ENCODE data around the gene NYAP1.
"Not testable (repeated sequence)": the region's sequence is repeated elsewhere in the genome, so short reads cannot be mapped to it uniquely, and the experiment has no call there.

NYAP1 gene

GRCh38 chr7:100538654-100539435 is 55.1 kb downstream of the NYAP1 start, which contains the start of gene AGFG2:
AGFG2 (plus strand) TSS chr7:100539203; CDS start chr7:100539347, 144 bp downstream.
- no peak within 1 kb of the TSS for H2BK120ac ChIP-seq (ENCODE audit: low read depth, low read length)
- peak within 1 kb of the TSS; percentile 82 for H2BK15ac ChIP-seq (ENCODE audit: low read depth, poor library complexity, severe bottlenecking)
- peak within 1 kb of the TSS; percentile 100 for H3K4me2 ChIP-seq (ENCODE audit: low read length, poor library complexity, severe bottlenecking)
- peaks cover 10% of the 10 kb centered on the region for H3K4me1 ChIP-seq (ENCODE audit: control insufficient read depth, insufficient read depth, low read depth, low read length)
- WGBS, result under 1% methylated on average over 51 of the region's 60 CpGs
- H2BK12ac ChIP-seq (ENCODE audit: low read length in 2 of 2), result peak within 1 kb of the TSS in 1 of 2 experiments; percentile 21
- no peak within 1 kb of the TSS for H2BK5ac ChIP-seq (ENCODE audit: low read depth, low read length, poor library complexity, severe bottlenecking)
- no peaks in the 10 kb centered on the region for H3K27me3 ChIP-seq (ENCODE audit: control insufficient read depth in 1 of 2, insufficient read depth in 1 of 2, low read length in 2 of 2)
- H2AFZ ChIP-seq (ENCODE audit: low read depth, low read length), result peak within 1 kb of the TSS; percentile 90
- H3K36me3 ChIP-seq (ENCODE audit: control insufficient read depth in 1 of 2, insufficient read depth in 2 of 2, low read depth in 1 of 2, low read length in 2 of 2), result no peaks in the 10 kb centered on the region
- H3K9me3 ChIP-seq (ENCODE audit: control insufficient read depth, low read length), result no peaks in the 10 kb centered on the region
- H4K8ac ChIP-seq (ENCODE audit: low read length), result peak within 1 kb of the TSS; percentile 4
- H3K4ac ChIP-seq (ENCODE audit: low read depth in 1 of 2, low read length in 2 of 2), result peak within 1 kb of the TSS; percentile 45 to 81
- H3K9ac ChIP-seq (ENCODE audit: low read length), result peak within 1 kb of the TSS; percentile 81
- peak within 1 kb of the TSS in 1 of 2 experiments; percentile 89 for H3K23ac ChIP-seq (ENCODE audit: low read length in 2 of 2)
- peak within 1 kb of the TSS in 1 of 2 experiments; percentile 55 for H3K14ac ChIP-seq (ENCODE audit: low read length in 2 of 2)
- H3K27ac ChIP-seq (ENCODE audit: low read length, poor library complexity, severe bottlenecking), result no peak within 1 kb of the TSS
- H2AK5ac ChIP-seq (ENCODE audit: low read length, severe bottlenecking), result no peak within 1 kb of the TSS
- peak within 1 kb of the TSS; percentile 33 to 89 for H3K18ac ChIP-seq (ENCODE audit: low read depth in 1 of 2, low read length in 2 of 2)
- peak; percentile 100 for DNase-seq
- H3K79me1 ChIP-seq (replicated peaks; ENCODE audit: low read length, poor library complexity, severe bottlenecking), result peaks cover 21% of the 10 kb centered on the region
- no peak within 1 kb of the TSS for H4K91ac ChIP-seq (ENCODE audit: low read length)
- peak within 1 kb of the TSS; percentile 75 to 89 for H3K4me3 ChIP-seq (ENCODE audit: insufficient read depth in 1 of 2, low read depth in 1 of 2, low read length in 2 of 2)

DNA sequence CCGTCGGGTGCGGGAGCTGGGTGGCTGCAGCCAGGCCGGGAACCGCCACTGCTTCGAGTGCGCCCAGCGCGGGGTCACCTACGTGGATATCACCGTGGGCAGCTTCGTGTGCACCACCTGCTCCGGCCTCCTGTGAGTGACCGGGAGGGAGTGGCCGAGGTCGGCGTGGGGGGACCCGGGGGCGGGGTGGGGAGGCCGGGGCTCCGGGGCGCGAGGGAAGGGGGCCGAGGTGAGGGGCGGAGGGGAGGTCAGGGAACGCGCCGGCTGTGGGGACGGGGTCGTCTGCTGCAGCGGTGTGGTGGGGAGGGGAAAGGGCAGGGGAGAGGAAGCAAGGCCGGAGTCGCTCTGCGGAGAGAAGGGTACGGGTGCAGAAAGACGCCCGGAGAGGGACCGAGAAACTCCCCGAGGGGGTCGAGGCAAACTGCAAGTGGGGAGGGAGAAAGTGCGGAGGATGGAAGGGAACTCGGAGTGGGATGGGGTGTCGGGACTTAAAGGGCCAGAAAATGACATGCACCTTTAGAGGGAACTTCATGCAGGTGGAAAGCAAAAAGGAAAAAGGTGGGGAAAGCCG is 55.8 kb downstream of the NYAP1 start:
- H3K27me3 ChIP-seq (ENCODE audit: control insufficient read depth in 1 of 2, insufficient read depth in 1 of 2, low read length in 2 of 2), result no peaks in the 10 kb centered on the region
- H3K79me1 ChIP-seq (replicated peaks; ENCODE audit: low read length, poor library complexity, severe bottlenecking), result peaks cover 25% of the 10 kb centered on the region
- H3K14ac ChIP-seq (ENCODE audit: low read length in 2 of 2), result peak overlapping the region in 1 of 2 experiments; percentile 55
- H3K4me3 ChIP-seq (ENCODE audit: insufficient read depth in 1 of 2, low read depth in 1 of 2, low read length in 2 of 2), result peak overlapping the region; percentile 75 to 89
- H3K9me3 ChIP-seq (ENCODE audit: control insufficient read depth, low read length), result no peaks in the 10 kb centered on the region
- peak overlapping the region; percentile 4 for H4K8ac ChIP-seq (ENCODE audit: low read length)
- no peak for DNase-seq
- 2% methylated on average over 39 of the region's 44 CpGs for WGBS
- H3K4me1 ChIP-seq (ENCODE audit: control insufficient read depth, insufficient read depth, low read depth, low read length), result peaks cover 10% of the 10 kb centered on the region
- no peak overlapping the region for H3K27ac ChIP-seq (ENCODE audit: low read length, poor library complexity, severe bottlenecking)
- H3K4ac ChIP-seq (ENCODE audit: low read depth in 1 of 2, low read length in 2 of 2), result peak overlapping the region; percentile 45 to 81
- peak overlapping the region; percentile 33 to 89 for H3K18ac ChIP-seq (ENCODE audit: low read depth in 1 of 2, low read length in 2 of 2)
- H2AK5ac ChIP-seq (ENCODE audit: low read length, severe bottlenecking), result no peak overlapping the region
- H2BK15ac ChIP-seq (ENCODE audit: low read depth, poor library complexity, severe bottlenecking), result peak overlapping the region; percentile 82
- H4K91ac ChIP-seq (ENCODE audit: low read length), result no peak overlapping the region
- no peaks in the 10 kb centered on the region for H3K36me3 ChIP-seq (ENCODE audit: control insufficient read depth in 1 of 2, insufficient read depth in 2 of 2, low read depth in 1 of 2, low read length in 2 of 2)
- H2BK5ac ChIP-seq (ENCODE audit: low read depth, low read length, poor library complexity, severe bottlenecking), result no peak overlapping the region
- H3K23ac ChIP-seq (ENCODE audit: low read length in 2 of 2), result peak overlapping the region in 1 of 2 experiments; percentile 89
- peak overlapping the region; percentile 100 for H3K4me2 ChIP-seq (ENCODE audit: low read length, poor library complexity, severe bottlenecking)
- H3K9ac ChIP-seq (ENCODE audit: low read length), result peak overlapping the region; percentile 81
- H2BK12ac ChIP-seq (ENCODE audit: low read length in 2 of 2), result no peak overlapping the region
- peak overlapping the region; percentile 90 for H2AFZ ChIP-seq (ENCODE audit: low read depth, low read length)
- no peak overlapping the region for H2BK120ac ChIP-seq (ENCODE audit: low read depth, low read length)

DNA sequence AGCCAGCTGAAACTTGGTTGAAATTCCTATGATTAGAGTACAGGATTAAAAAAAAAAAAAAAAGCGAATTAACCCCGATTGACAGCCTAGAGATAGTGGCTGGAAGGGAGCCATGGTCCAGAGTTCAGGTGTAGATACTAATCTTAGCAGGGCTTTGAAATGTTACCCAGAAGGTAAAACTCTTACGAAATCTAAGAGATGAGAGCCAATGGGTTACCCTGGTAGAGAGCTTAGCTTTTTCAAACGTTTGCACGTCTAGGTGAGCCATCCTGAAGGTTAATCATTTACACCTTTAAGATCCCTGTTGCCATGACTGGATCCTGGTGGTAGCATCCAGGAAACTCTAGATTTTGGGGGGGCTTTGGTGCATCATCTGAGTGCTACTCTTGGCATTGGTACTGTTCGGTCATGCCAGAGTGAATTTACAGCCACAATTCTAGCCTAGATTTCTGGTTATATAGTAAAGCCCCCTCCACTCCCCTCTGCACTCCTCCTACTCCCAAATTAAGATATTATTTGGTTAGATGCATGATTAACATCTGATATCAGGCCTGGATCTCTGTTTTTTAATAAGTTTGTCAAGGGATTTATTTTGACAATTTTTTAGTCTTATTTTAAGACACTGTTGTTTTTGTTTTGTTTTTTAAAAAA is 56.5 kb downstream of the NYAP1 start:
- Histone ChIP-seq H4K8ac (ENCODE audit: low read length) (no peak overlapping the region), H2BK12ac (ENCODE audit: low read length in 2 of 2) (no peak overlapping the region), H3K14ac (ENCODE audit: low read length in 2 of 2) (no peak overlapping the region), H3K27ac (ENCODE audit: low read length, poor library complexity, severe bottlenecking) (no peak overlapping the region), H3K18ac (ENCODE audit: low read depth in 1 of 2, low read length in 2 of 2) (no peak overlapping the region), H3K9me3 (ENCODE audit: control insufficient read depth, low read length) (no peaks in the 10 kb centered on the region), H3K9ac (ENCODE audit: low read length) (peak overlapping the region; percentile 81), H3K23ac (ENCODE audit: low read length in 2 of 2) (no peak overlapping the region), H2AK5ac (ENCODE audit: low read length, severe bottlenecking) (no peak overlapping the region), H2BK15ac (ENCODE audit: low read depth, poor library complexity, severe bottlenecking) (no peak overlapping the region), H2BK120ac (ENCODE audit: low read depth, low read length) (no peak overlapping the region), H2BK5ac (ENCODE audit: low read depth, low read length, poor library complexity, severe bottlenecking) (no peak overlapping the region), H2AFZ (ENCODE audit: low read depth, low read length) (no peak overlapping the region), H4K91ac (ENCODE audit: low read length) (no peak overlapping the region), H3K36me3 (ENCODE audit: control insufficient read depth in 1 of 2, insufficient read depth in 2 of 2, low read depth in 1 of 2, low read length in 2 of 2) (no peaks in the 10 kb centered on the region), H3K4me1 (ENCODE audit: control insufficient read depth, insufficient read depth, low read depth, low read length) (peaks cover 10% of the 10 kb centered on the region), H3K4me3 (ENCODE audit: insufficient read depth in 1 of 2, low read depth in 1 of 2, low read length in 2 of 2) (peak overlapping the region; percentile 75 to 89), H3K4me2 (ENCODE audit: low read length, poor library complexity, severe bottlenecking) (peak overlapping the region; percentile 100), H3K4ac (ENCODE audit: low read depth in 1 of 2, low read length in 2 of 2) (no peak overlapping the region), H3K27me3 (ENCODE audit: control insufficient read depth in 1 of 2, insufficient read depth in 1 of 2, low read length in 2 of 2) (no peaks in the 10 kb centered on the region), H3K79me1 (replicated peaks; ENCODE audit: low read length, poor library complexity, severe bottlenecking) (peaks cover 26% of the 10 kb centered on the region)
- DNase-seq, result no peak
- 48% methylated on average over 5 of the region's 6 CpGs for whole genome bisulfite sequencing

- not testable (repeated sequence) for H3K23ac ChIP-seq (ENCODE audit: low read length in 2 of 2); H2AFZ ChIP-seq (ENCODE audit: low read depth, low read length); H2AK5ac ChIP-seq (ENCODE audit: low read length, severe bottlenecking); H4K8ac ChIP-seq (ENCODE audit: low read length); H2BK5ac ChIP-seq (ENCODE audit: low read depth, low read length, poor library complexity, severe bottlenecking); H3K36me3 ChIP-seq (ENCODE audit: control insufficient read depth in 1 of 2, insufficient read depth in 2 of 2, low read depth in 1 of 2, low read length in 2 of 2); H3K27ac ChIP-seq (ENCODE audit: low read length, poor library complexity, severe bottlenecking); H3K9me3 ChIP-seq (ENCODE audit: control insufficient read depth, low read length); H4K91ac ChIP-seq (ENCODE audit: low read length); DNase-seq; H2BK15ac ChIP-seq (ENCODE audit: low read depth, poor library complexity, severe bottlenecking); H3K4ac ChIP-seq (ENCODE audit: low read depth in 1 of 2, low read length in 2 of 2); H3K4me3 ChIP-seq (ENCODE audit: insufficient read depth in 1 of 2, low read depth in 1 of 2, low read length in 2 of 2); H3K27me3 ChIP-seq (ENCODE audit: control insufficient read depth in 1 of 2, insufficient read depth in 1 of 2, low read length in 2 of 2); H2BK12ac ChIP-seq (ENCODE audit: low read length in 2 of 2); H3K18ac ChIP-seq (ENCODE audit: low read depth in 1 of 2, low read length in 2 of 2); H3K14ac ChIP-seq (ENCODE audit: low read length in 2 of 2); H2BK120ac ChIP-seq (ENCODE audit: low read depth, low read length); H3K4me2 ChIP-seq (ENCODE audit: low read length, poor library complexity, severe bottlenecking); H3K9ac ChIP-seq (ENCODE audit: low read length)
- Histone ChIP-seq H3K4me1 (ENCODE audit: control insufficient read depth, insufficient read depth, low read depth, low read length) (peaks cover 11% of the 10 kb centered on the region), H3K79me1 (replicated peaks; ENCODE audit: low read length, poor library complexity, severe bottlenecking) (peaks cover 26% of the 10 kb centered on the region)
- 68% methylated on average over 5 of the region's 7 CpGs for WGBS
These were observed 57.6 kb downstream of the NYAP1 start for GRCh38 chr7:100541309-100541708.

All from mesenchymal stem cell (in vitro differentiated cells and primary cell).